Measurements from ENCODE around the gene TBXAS1. TPM values are rescaled to one million over a fixed set of nuclear protein-coding genes. Genes with fewer than 3 reads are reported as not detected.
A peak's percentile ranks its signal among the peaks of the same experiment; 100 is the strongest.

TBXAS1 gene
- total and polyA plus RNA-seq, 5 experiments from 2014 or later = 0.41 to 2.7 (median 1.1) TPM

DNA sequence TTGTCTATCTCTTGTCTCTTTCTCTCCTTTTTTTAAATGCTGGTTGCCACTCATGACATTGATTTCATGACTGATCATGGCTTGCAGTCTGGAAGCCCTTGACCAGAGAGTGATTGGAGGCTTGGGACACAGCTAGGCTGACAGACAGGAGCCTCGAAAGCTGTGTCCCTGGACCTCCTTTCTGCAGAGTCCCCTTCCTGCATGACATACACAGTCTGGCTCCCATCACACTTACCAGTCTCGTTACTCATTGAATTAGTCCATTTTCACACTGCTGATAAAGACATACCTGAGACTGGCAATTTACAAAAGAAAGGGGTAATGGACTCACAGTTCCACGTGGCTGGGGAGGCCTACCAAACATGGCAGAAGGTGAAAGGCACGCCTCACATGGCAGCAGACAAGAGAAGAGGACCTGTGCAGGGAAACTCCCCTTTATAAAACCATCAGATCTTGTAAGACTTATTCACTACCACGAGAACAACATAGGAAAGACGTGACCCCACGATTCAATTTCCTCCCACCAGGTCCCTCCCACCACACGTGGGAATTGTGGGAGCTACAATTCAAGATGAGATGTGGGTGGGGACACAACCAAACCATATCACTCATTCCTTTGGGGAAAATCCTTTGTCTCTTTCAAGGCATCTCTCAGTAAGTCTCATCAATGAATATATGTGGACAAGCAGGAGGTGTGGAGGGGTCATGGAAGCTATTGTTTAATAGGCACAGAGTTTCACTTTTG, 102.3 kb downstream of the TBXAS1 start:
- Mint-ChIP-seq H3K36me3 (no peaks in the 10 kb centered on the region), H3K27me3 (peaks cover 3 to 21% (median 4%) of the 10 kb centered on the region in 5 donors), H3K9me3 (peaks cover 0 to 4% (median 0%) of the 10 kb centered on the region in 9 donors), H3K27ac (peak overlapping the region in 1 of 10 donors; percentile 71), H3K4me1 (peaks cover 0 to 5% (median 0%) of the 10 kb centered on the region in 4 donors), H3K4me3 (no peak overlapping the region)
- POLR2A ChIA-PET = no interaction called here
- ATAC-seq (no peak), DNase-seq (no peak)

DNA sequence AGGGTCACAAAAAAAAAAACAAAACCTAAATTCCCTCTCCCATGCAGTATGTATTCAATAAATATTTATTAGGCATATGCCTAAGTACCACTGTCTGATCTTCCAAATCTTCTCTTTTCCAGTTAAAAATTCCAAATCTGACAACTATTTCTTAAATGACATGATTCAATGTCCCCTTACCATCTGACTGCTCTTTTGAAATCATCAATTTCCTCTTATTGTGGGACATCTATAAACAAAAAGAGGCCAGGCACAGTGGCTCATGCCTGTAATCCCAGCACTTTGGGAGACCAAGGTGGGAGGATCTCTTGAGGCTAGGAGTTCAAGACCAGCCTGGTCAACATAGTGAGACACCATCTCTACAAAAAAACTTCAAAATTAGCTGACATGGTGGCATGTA, 103.5 kb downstream of the TBXAS1 start:
- H3K27ac Mint-ChIP-seq = no peak overlapping the region
- no peak for ATAC-seq
- H3K27me3 Mint-ChIP-seq = peaks cover 3 to 21% (median 6%) of the 10 kb centered on the region in 5 donors
- DNase-seq = no peak
- H3K4me3 Mint-ChIP-seq = no peak overlapping the region
- peaks cover 0 to 4% (median 0%) of the 10 kb centered on the region in 9 donors for H3K9me3 Mint-ChIP-seq
- peaks cover 0 to 16% (median 0%) of the 10 kb centered on the region in 4 donors for H3K4me1 Mint-ChIP-seq
- POLR2A ChIA-PET = no interaction called here
- H3K36me3 Mint-ChIP-seq = no peaks in the 10 kb centered on the region

DNA sequence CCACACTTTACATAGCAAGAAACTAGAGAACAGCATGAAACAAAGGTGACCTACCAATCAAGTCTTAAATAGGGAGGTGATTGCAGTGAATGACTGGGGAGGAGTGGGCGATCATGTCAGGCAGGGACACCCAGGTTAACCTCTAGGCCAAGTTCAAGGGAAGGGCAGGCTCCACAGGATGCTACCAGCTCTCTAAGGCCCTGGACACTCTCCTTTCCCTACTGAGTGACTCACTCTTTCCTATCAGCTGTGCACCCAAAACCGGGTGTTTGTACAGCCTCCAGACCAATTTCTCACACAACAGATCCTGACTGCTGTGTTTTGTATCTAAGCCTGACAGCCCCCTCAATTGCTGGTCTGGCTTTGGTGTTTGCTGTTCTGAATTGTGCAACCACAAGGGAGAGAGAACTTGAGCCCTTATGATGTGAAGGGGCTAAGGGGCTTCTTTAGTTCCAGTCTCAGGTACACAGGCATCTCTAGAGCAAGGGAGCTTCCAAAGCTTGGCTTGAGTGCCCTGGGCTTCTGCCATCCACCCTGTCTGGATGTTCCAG, 107.8 kb downstream of the TBXAS1 start:
- H3K36me3 Mint-ChIP-seq = no peaks in the 10 kb centered on the region
- no peak for ATAC-seq
- H3K27ac Mint-ChIP-seq = no peak overlapping the region
- DNase-seq = no peak
- no peak overlapping the region for H3K4me3 Mint-ChIP-seq
- H3K9me3 Mint-ChIP-seq = no peaks in the 10 kb centered on the region
- POLR2A ChIA-PET = no interaction called here
- peaks cover 0 to 8% (median 3%) of the 10 kb centered on the region in 5 donors for H3K27me3 Mint-ChIP-seq
- peaks cover 0 to 30% (median 0%) of the 10 kb centered on the region in 4 donors for H3K4me1 Mint-ChIP-seq

DNA sequence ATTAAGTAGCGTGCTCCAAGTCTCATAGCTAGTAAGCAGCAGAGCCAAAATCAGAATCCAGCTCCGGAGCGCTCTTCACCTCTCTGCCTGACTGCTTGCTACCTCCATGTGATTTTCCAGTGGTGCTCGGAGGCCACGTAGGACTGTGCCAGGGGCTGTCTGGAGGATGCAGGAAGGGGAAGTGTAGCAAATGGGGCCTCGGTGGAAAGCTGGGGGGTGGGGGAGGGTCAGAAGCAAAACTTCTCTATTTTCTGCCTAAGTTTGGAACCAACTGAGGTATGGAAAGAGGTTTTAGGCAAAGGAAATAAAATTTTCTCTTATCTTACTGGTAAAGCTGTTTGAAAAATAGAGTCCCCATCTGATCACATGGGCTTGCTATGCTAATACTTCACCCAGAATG, 108.7 kb downstream of the TBXAS1 start:
- peaks cover 0 to 35% (median 0%) of the 10 kb centered on the region in 4 donors for H3K4me1 Mint-ChIP-seq
- H3K27me3 Mint-ChIP-seq = peaks cover 0 to 8% (median 3%) of the 10 kb centered on the region in 5 donors
- POLR2A ChIA-PET = no interaction called here
- no peaks in the 10 kb centered on the region for H3K36me3 Mint-ChIP-seq
- no peak for DNase-seq
- no peak overlapping the region for H3K4me3 Mint-ChIP-seq
- ATAC-seq = no peak
- H3K27ac Mint-ChIP-seq = no peak overlapping the region
- H3K9me3 Mint-ChIP-seq = no peaks in the 10 kb centered on the region

DNA sequence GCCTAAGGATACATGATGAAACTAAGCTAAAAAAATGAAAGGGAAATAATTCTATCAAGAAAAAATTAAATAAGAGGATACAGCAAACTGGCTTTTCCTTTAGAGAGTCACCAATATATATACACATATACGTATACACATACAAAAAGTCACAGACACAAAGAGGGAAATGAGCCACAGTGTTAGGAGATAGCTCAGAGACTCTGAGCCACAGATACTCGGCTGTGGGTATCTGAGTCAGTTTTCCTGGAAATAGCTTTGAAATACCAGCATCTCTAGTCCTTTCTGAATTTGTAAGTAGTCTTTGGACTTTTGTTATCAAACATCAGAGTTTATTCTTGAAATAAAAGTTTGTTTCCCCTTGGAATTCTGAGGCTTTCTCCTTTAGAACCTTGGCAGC, 111.8 kb downstream of the TBXAS1 start:
- ATAC-seq = no peak
- no peak for DNase-seq
- peaks cover 0 to 14% (median 8%) of the 10 kb centered on the region in 5 donors for H3K27me3 Mint-ChIP-seq
- no peak overlapping the region for H3K27ac Mint-ChIP-seq
- H3K9me3 Mint-ChIP-seq = peaks cover 0 to 11% (median 8%) of the 10 kb centered on the region in 9 donors
- peaks cover 0 to 10% (median 0%) of the 10 kb centered on the region in 3 donors for H3K36me3 Mint-ChIP-seq
- no peak overlapping the region for H3K4me3 Mint-ChIP-seq
- POLR2A ChIA-PET = no interaction called here
- peaks cover 0 to 35% (median 0%) of the 10 kb centered on the region in 4 donors for H3K4me1 Mint-ChIP-seq

DNA sequence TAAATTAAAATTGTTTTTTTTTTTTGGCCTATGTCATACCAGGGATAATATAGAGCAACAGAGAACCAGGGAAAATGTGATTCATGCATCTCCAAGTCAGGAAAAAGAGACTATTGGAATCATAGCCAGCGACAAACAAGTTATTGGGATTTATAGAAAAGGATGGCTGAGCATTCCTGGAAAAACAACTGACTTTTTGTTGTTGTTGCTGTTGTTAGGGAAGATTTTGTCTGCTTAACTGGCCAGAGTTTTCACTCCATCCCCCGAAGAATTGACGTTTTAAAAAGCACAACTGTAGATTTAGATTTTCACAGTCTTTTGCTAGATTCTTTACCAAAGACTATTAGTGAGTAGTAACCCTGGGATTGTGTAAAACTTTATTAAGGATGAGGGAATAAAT, 112.4 kb downstream of the TBXAS1 start:
- H3K27ac Mint-ChIP-seq = no peak overlapping the region
- no peak overlapping the region for H3K4me3 Mint-ChIP-seq
- POLR2A ChIA-PET = no interaction called here
- H3K27me3 Mint-ChIP-seq = peaks cover 0 to 17% (median 8%) of the 10 kb centered on the region in 5 donors
- peaks cover 0 to 15% (median 2%) of the 10 kb centered on the region in 3 donors for H3K36me3 Mint-ChIP-seq
- peaks cover 0 to 34% (median 0%) of the 10 kb centered on the region in 4 donors for H3K4me1 Mint-ChIP-seq
- no peak for DNase-seq
- no peak for ATAC-seq
- peaks cover under 1 to 17% (median 13%) of the 10 kb centered on the region in 9 donors for H3K9me3 Mint-ChIP-seq

DNA sequence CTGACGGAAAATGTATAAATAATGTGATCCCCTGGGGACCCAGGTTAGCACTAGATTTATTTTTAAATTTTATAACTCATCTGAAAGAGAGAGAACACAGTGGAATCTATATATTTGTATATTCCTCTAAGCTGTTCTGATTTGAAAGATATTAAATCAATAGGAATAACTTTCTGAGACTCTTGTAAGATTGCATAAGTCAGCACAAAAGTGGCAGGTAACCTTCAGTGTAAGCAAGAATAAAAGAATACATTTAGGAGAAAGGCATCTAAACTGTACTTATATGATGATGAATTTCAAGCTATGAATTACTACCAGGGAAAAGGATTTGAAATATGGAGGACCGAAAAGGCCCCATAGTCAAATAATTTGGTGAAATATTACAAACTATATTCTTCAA, 112.8 kb downstream of the TBXAS1 start:
- DNase-seq (no peak), ATAC-seq (no peak)
- peaks cover 4 to 21% (median 17%) of the 10 kb centered on the region in 9 donors for H3K9me3 Mint-ChIP-seq
- POLR2A ChIA-PET = no interaction called here
- no peak overlapping the region for H3K27ac Mint-ChIP-seq
- H3K4me1 Mint-ChIP-seq = peaks cover 0 to 30% (median 0%) of the 10 kb centered on the region in 4 donors
- peaks cover 0 to 21% (median 8%) of the 10 kb centered on the region in 5 donors for H3K27me3 Mint-ChIP-seq
- no peak overlapping the region for H3K4me3 Mint-ChIP-seq
- peaks cover 0 to 20% (median 2%) of the 10 kb centered on the region in 3 donors for H3K36me3 Mint-ChIP-seq

DNA sequence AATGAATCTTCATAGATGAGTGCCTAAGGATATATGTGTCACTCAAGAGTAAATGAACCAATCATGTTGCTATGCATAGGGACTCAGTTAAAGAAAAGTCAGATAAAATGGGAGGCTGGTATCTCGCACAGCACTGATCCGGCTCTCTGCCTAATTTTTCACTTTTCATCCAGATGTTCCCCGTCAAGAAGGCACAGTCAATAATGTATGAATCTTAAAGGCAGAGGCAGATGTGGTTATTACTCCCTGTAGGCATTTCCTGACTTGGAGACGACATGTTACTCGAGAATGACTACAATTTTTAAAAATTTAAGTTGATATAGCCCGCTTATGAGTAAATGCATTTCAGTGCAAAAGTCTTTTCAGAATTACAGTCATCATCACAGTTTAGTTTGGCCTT, 113.6 kb downstream of the TBXAS1 start:
- peaks cover 4 to 26% (median 20%) of the 10 kb centered on the region in 9 donors for H3K9me3 Mint-ChIP-seq
- no peak overlapping the region for H3K27ac Mint-ChIP-seq
- H3K27me3 Mint-ChIP-seq = peaks cover 0 to 25% (median 8%) of the 10 kb centered on the region in 5 donors

DNA sequence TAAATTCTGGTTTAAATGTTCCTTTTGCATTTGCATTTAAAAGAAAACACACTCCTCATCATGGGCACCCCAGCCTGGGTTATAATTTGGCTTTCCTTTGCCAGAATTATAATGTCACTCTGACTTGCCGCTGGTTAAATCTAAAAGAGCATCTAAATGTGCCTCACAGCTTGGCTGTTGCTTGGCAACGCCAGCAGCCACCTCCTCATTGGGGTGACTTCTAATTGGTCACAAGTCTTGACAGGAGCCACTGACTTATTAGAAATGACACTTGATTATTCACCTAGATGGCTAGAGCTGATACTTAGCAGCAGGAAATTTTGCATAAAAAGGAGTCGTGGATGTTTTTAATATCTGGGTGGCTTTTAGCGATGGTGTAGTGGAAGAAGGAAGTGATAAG, 114.3 kb downstream of the TBXAS1 start:
- Mint-ChIP-seq H3K9me3 (peaks cover 4 to 26% (median 20%) of the 10 kb centered on the region in 9 donors), H3K4me1 (peaks cover 0 to 17% (median 0%) of the 10 kb centered on the region in 4 donors), H3K36me3 (peaks cover 0 to 23% (median 2%) of the 10 kb centered on the region in 3 donors), H3K27ac (no peak overlapping the region), H3K27me3 (peaks cover 0 to 23% (median 8%) of the 10 kb centered on the region in 5 donors), H3K4me3 (no peak overlapping the region)
- POLR2A ChIA-PET = no interaction called here
- ATAC-seq = no peak
- DNase-seq = no peak

More for the DNA sequence above, 113.6 kb downstream of the TBXAS1 start:
- peaks cover 0 to 23% (median 2%) of the 10 kb centered on the region in 3 donors for H3K36me3 Mint-ChIP-seq
- ATAC-seq = no peak
- H3K4me1 Mint-ChIP-seq = peaks cover 0 to 22% (median 0%) of the 10 kb centered on the region in 4 donors
- POLR2A ChIA-PET = no interaction called here
- no peak for DNase-seq
- no peak overlapping the region for H3K4me3 Mint-ChIP-seq

DNA sequence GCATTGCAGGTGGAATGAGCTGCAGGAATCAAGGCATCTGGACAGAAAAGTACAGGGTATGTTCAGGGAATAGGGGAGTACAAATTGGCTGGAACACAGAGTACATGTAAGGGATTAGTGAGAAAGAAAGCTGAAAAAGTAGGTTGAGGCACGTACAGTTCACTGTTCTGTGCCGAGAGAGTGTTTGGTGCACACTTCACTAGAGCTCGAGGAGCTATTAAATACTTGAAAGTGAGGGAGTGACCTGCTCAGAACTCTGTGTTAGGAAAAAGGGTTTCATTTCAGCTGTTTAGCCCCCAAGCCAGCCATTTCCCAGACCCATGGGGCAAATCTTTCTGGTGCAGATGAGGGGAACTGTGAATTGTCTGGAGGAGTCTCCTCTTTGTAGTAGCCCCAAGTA, 115.2 kb downstream of the TBXAS1 start:
- H3K27me3 Mint-ChIP-seq = peaks cover 0 to 20% (median 8%) of the 10 kb centered on the region in 5 donors

DNA sequence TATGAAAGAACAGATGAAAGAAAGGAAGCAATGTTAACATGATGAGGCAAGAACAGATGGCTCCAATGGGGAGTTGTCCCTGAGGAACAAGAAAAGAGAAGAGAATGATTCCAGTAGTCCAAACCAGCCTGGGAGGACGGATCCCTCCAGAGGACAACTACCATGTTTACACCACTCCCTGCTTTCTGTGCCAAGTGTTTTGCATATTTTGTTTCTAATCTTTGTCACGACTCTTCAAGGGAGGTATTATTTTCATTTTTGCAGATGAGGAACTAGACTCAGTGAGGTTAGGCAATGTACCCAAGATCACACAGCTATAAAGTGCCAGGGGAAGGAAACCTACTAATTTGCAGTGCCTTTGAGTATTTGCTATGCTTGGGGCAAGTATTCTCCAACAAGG, 117.5 kb downstream of the TBXAS1 start:
- no peak for DNase-seq
- POLR2A ChIA-PET = no interaction called here
- peaks cover 0 to 23% (median 2%) of the 10 kb centered on the region in 3 donors for H3K36me3 Mint-ChIP-seq
- no peak overlapping the region for H3K27ac Mint-ChIP-seq
- peaks cover 4 to 29% (median 20%) of the 10 kb centered on the region in 9 donors for H3K9me3 Mint-ChIP-seq
- no peak overlapping the region for H3K4me3 Mint-ChIP-seq
- H3K27me3 Mint-ChIP-seq = peaks cover 0 to 16% (median 6%) of the 10 kb centered on the region in 5 donors
- ATAC-seq = no peak
- peaks cover 0 to 5% (median 0%) of the 10 kb centered on the region in 4 donors for H3K4me1 Mint-ChIP-seq

More for the DNA sequence above, 115.2 kb downstream of the TBXAS1 start:
- Mint-ChIP-seq H3K4me3 (no peak overlapping the region), H3K9me3 (peaks cover 4 to 29% (median 20%) of the 10 kb centered on the region in 9 donors), H3K27ac (no peak overlapping the region), H3K36me3 (peaks cover 0 to 23% (median 2%) of the 10 kb centered on the region in 3 donors), H3K4me1 (peaks cover 0 to 14% (median 0%) of the 10 kb centered on the region in 4 donors)
- POLR2A ChIA-PET = no interaction called here
- DNase-seq = no peak
- no peak for ATAC-seq

DNA sequence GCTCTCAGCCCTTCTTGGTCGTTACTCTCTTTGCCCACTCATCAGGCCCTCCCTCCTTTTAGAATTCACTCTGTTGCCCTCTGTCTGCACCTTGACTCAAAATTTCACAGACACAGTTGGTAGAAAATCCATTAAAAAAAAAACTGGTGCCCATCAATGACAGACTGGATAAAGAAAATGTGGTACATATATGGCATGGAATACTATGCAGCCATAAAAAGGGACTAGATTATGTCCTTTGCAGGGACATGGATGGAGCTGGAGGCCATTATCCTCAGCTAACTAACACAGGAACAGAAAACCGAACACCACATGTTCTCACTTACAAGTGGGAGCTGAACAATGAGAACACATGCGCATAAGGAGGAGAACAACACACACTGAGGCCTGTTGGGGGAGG, 118.0 kb downstream of the TBXAS1 start:
- H3K4me1 Mint-ChIP-seq = peaks cover 0 to 4% (median 0%) of the 10 kb centered on the region in 4 donors
- peaks cover 0 to 16% (median 6%) of the 10 kb centered on the region in 5 donors for H3K27me3 Mint-ChIP-seq
- peaks cover 0 to 23% (median 2%) of the 10 kb centered on the region in 3 donors for H3K36me3 Mint-ChIP-seq
- ATAC-seq = no peak
- POLR2A ChIA-PET = no interaction called here
- H3K4me3 Mint-ChIP-seq = no peak overlapping the region
- DNase-seq = no peak
- H3K9me3 Mint-ChIP-seq = peaks cover 4 to 29% (median 20%) of the 10 kb centered on the region in 9 donors
- no peak overlapping the region for H3K27ac Mint-ChIP-seq

DNA sequence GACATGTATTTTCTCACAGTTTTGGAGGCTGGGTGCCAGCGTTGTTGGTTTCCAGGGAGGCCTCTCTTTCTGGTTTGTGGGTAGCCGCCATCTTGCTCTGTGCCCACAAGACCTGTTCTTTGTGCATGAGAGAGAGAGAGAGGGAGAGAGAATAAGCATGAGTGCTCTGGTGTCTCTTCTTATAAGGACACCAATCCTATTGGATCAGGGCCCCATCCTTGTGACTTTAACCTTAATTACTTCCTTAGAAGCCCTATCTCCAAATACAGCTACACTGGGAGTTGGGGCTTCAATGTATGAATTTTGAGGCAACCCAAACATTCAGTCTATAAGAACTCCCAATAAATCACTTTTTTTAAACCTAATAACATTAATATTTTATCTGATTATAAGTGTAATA, 119.1 kb downstream of the TBXAS1 start:
- Mint-ChIP-seq H3K9me3 (peaks cover 4 to 29% (median 20%) of the 10 kb centered on the region in 9 donors), H3K4me3 (no peak overlapping the region), H3K27me3 (peaks cover 0 to 16% (median 6%) of the 10 kb centered on the region in 5 donors), H3K4me1 (no peaks in the 10 kb centered on the region), H3K36me3 (peaks cover 0 to 23% (median 2%) of the 10 kb centered on the region in 3 donors), H3K27ac (no peak overlapping the region)
- no peak for ATAC-seq
- DNase-seq = no peak
- POLR2A ChIA-PET = no interaction called here
